ENCODE measurements around the gene EIF3K.

DNA sequence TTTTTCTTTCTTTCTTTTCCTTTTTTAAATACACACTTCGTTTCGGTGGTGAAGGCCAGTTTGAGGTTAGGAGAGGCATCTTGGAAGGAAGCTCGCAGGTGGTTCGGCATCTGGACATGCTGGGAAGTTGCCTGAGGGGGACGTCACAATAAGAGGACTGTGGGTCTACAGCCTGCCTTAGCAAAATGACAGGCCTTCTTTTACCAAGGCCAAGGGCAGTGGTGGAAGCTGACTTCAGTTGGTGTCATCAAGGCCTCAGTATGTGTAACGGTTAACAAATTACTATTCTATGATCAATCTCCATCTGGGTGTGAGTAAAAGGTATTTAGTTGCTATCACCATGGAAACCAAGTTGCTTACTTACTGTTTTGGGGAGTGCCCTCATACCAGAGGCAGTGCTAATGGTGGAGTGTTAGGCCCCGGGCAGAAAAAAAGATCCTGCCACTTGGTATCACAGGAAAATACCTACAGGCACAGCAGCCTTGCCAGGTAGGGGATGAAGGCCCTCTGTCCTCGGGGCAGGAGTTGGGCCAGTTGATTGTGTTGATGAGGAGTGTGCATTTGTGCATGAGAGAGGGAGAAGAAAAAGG, 38.7 kb downstream of the EIF3K start:
- TF ChIP-seq EZH2 (IDR thresholded peaks at IDR 0.05; ENCODE audit: low read length), result no peak
- TF ChIP-seq, protein P1, sequence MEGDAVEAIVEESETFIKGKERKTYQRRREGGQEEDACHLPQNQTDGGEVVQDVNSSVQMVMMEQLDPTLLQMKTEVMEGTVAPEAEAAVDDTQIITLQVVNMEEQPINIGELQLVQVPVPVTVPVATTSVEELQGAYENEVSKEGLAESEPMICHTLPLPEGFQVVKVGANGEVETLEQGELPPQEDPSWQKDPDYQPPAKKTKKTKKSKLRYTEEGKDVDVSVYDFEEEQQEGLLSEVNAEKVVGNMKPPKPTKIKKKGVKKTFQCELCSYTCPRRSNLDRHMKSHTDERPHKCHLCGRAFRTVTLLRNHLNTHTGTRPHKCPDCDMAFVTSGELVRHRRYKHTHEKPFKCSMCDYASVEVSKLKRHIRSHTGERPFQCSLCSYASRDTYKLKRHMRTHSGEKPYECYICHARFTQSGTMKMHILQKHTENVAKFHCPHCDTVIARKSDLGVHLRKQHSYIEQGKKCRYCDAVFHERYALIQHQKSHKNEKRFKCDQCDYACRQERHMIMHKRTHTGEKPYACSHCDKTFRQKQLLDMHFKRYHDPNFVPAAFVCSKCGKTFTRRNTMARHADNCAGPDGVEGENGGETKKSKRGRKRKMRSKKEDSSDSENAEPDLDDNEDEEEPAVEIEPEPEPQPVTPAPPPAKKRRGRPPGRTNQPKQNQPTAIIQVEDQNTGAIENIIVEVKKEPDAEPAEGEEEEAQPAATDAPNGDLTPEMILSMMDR (optimal IDR thresholded peaks at IDR 0.05 in 1 of 3, IDR thresholded peaks at IDR 0.05 in 1 of 3, conservative IDR thresholded peaks at IDR 0.05 in 1 of 3; ENCODE audit: extremely low read depth in 1 of 3, insufficient read depth in 2 of 3, low read length in 3 of 3), result no peak
